GM12892 (cell line): ENCODE data around the gene GUCY2D.

Experiments
- DNase-seq: peaks from one replicate; pipeline ENCODE4 v3.0.0; 2011; ENCODE audit not compliant: insufficient read length
- FAIRE-seq: peaks from 2 replicates; lab custom pipeline; 2011; peaks lifted over from hg19 to GRCh38; lab: Jason Lieb, UNC
- POLR2A ChIP-seq: IDR thresholded peaks from 2 replicates; pipeline ENCODE4 v1.6.1; 2011; ENCODE audit warnings: low read depth, low read length, control low read depth
- POLR2AphosphoS5 ChIP-seq: IDR thresholded peaks from 2 replicates; pipeline ENCODE4 v1.6.1; 2011; ENCODE audit warnings: low read depth, low read length, control low read depth
- TAF1 ChIP-seq: IDR thresholded peaks from 2 replicates; pipeline ENCODE4 v1.6.1; 2011; ENCODE audit warnings: low read depth, mild to moderate bottlenecking, control low read depth, low read length, borderline replicate concordance

The GUCY2D gene

DNA sequence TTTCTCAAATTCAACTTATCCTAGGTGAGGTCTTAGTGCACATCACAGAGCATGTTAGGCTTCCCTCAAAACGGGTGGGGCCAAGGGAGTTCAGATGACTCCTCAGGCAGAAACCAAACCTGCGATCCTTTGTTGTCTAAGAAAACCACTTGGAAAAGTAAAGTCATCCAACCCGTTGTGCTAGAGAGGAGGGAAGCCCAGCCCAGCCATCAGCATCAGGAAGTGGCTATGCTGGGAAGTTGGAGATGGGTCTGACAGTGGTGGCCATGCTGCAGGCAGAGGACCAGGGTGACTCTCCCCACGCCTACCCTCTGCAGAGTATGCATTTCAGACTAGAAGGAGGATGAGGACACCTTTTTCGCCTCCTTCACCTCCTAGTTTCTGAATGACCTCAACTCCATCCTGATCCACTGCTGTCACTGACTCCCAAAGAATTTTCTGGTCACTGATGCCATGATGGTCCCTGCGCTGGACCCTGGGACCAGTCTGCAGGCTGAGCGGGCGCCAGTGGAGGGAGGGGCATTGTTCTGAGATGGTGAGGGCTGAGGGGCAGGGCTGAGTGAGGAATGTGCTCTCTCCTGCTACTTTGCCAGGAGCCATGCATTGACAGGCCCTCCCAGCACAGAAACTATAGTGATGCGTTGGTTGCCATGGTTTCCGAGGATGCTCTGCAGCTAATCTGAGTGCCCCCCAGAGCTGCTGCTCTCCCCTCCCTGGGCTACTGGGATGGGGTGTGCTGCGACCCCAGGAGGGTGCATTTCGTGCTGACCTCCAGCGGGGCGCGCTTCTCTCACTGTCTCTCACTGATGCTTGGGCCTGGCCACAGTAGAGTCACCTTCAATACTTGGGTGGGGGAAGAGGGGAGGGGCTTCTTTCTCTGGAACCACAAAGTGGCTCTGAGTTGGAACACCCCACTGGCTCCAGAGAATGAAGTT lies 64.7 kb downstream of the GUCY2D start:
- no peak for DNase-seq
- no peak for TF ChIP-seq POLR2AphosphoS5
- no peak for TF ChIP-seq POLR2A
- TF ChIP-seq TAF1 = no peak
- no peak for FAIRE-seq

- no peak for DNase-seq
- no peak for FAIRE-seq
- TF ChIP-seq POLR2AphosphoS5 = no peak
- no peak for TF ChIP-seq POLR2A
- TF ChIP-seq TAF1 = no peak
These were observed 65.4 kb downstream of the GUCY2D start for GRCh38 chr17:8067806-8068205.

- FAIRE-seq (no peak), DNase-seq (no peak)
- no peak for TF ChIP-seq POLR2AphosphoS5
- no peak for TF ChIP-seq POLR2A
- TF ChIP-seq TAF1 = no peak
These were observed 66.5 kb downstream of the GUCY2D start for GRCh38 chr17:8068736-8069586.

GRCh38 chr17:8069587-8069860 lies 67.1 kb downstream of the GUCY2D start:
- DNase-seq (no peak), FAIRE-seq (no peak)
- TF ChIP-seq TAF1 = no peak
- TF ChIP-seq POLR2AphosphoS5 = no peak
- no peak for TF ChIP-seq POLR2A
